Panc1 (cell line): ENCODE data around the gene THAP9. TPM values are rescaled to one million over a fixed set of nuclear protein-coding genes. Genes with fewer than 3 reads are reported as not detected.

ENCODE experiments used
- ATAC-seq: fragments of 200-7000 bp; cut with Tn5 transposase; 2 replicates; pipeline ENCODE4 v1.9.1; 2020; ENCODE audit warnings: mild to moderate bottlenecking, moderate library complexity
- BruUV-seq: library from RNA; stranded (reverse); fragments of 400-500 nt; replicated peaks from 2 replicates; lab custom pipeline; 2021; lab: Mats Ljungman, UMichigan
- CTCF ChIA-PET: fragments of 300-600 bp; sonication (Branson Sonifier 250); formaldehyde crosslinking; loops from one replicate; lab custom pipeline; 2022; ENCODE audit warnings: antibody characterized with exemption; lab: Charles Lee
- POLR2A ChIA-PET: fragments of 300-600 bp; sonication (Branson Sonifier 250); formaldehyde crosslinking; loops from one replicate; lab custom pipeline; 2022; ENCODE audit warnings: antibody characterized with exemption; lab: Charles Lee
- DNase-seq: peaks from one replicate; pipeline ENCODE4 v3.0.0-alpha.2; 2010; ENCODE audit warnings: low read depth, low spot score
- H3K27ac ChIP-seq: 2 replicates; pipeline ENCODE4 v1.5.1; 2011; ENCODE audit warnings: mild to moderate bottlenecking, low read length, inconsistent platforms
- H3K27me3 ChIP-seq: fragments of 200-500 bp; sonication (Bioruptor generic); 2 replicates; pipeline ENCODE4 v1.6.0; 2014; ENCODE audit warnings: low read length, inconsistent platforms; ENCODE audit not compliant: control insufficient read depth, insufficient read depth
- H3K36me3 ChIP-seq: fragments of 200-500 bp; sonication (Bioruptor generic); 2 replicates; pipeline ENCODE4 v1.5.1; 2014; ENCODE audit warnings: inconsistent platforms, mild to moderate bottlenecking, low read length, moderate library complexity; ENCODE audit not compliant: control insufficient read depth, insufficient read depth
- H3K4me1 ChIP-seq: 2 replicates; pipeline ENCODE4 v1.5.1; 2011; ENCODE audit warnings: inconsistent platforms, mild to moderate bottlenecking, low read length, moderate library complexity; ENCODE audit not compliant: control insufficient read depth, insufficient read depth
- H3K4me3 ChIP-seq, 2 experiments: 2 replicates each; pipeline ENCODE4 v1.5.1; 2011 to 2012; ENCODE audit warnings: low read depth in 2 of 2, low read length in 2 of 2, mild to moderate bottlenecking in 2 of 2, inconsistent platforms in 1 of 2, moderate library complexity in 1 of 2
- H3K9me3 ChIP-seq: fragments of 200-500 bp; sonication (Bioruptor generic); 2 replicates; pipeline ENCODE4 v1.5.1; 2014; ENCODE audit warnings: low read depth, mild to moderate bottlenecking, inconsistent platforms, low read length, moderate library complexity; ENCODE audit not compliant: control insufficient read depth, insufficient read depth
- POLR2AphosphoS5 ChIP-seq: IDR thresholded peaks from 2 replicates; pipeline ENCODE4 v1.6.1; 2012; ENCODE audit warnings: mild to moderate bottlenecking, low read depth, low read length, moderate library complexity
- SIN3A ChIP-seq: IDR thresholded peaks from 2 replicates; pipeline ENCODE4 v1.6.1; 2012; ENCODE audit warnings: low read depth, mild to moderate bottlenecking, low read length, moderate library complexity, borderline replicate concordance; ENCODE audit not compliant: insufficient read depth
- TCF7L2 ChIP-seq: IDR thresholded peaks from 2 replicates; pipeline ENCODE4 v1.6.1; 2011; ENCODE audit warnings: mild to moderate bottlenecking, low read depth, low read length, inconsistent platforms
- in situ Hi-C: cut with HindIII; loops from 2 replicates; pipeline ENCODE4 v1.10.0; 2016; ENCODE audit warnings: low sequenced_read_pairs, low pct_unique_long_range_greater_than_20kb
- intact Hi-C: fragments of 100-400 bp; cut with micrococcal nuclease; formaldehyde crosslinking; loops from one replicate; pipeline ENCODE4 v1.10.0; 2022; ENCODE audit not compliant: unreplicated experiment
- total RNA-seq: library from RNA; stranded (reverse); gene quantifications from one replicate; pipeline ENCODE4 v1.2.1, GENCODE V29; 2021; ENCODE audit not compliant: unreplicated experiment
- TF ChIP-seq, protein P1 (sequence below): fragments of 450-650 bp; IDR thresholded peaks from 2 replicates; pipeline ENCODE4 v1.5.1; 2017; ENCODE audit warnings: mild to moderate bottlenecking
- TF ChIP-seq, protein P2 (sequence below), 2 experiments: IDR thresholded peaks; 2 replicates each; pipeline ENCODE4 v1.6.1; 2011 to 2012; ENCODE audit warnings: low read depth in 2 of 2, control low read depth in 1 of 2, low read length in 1 of 2, mild to moderate bottlenecking in 1 of 2, moderate library complexity in 1 of 2; ENCODE audit not compliant: insufficient read depth in 1 of 2

Gene THAP9
- total RNA-seq, 1 experiment from 2014 or later = 3.0 TPM

DNA sequence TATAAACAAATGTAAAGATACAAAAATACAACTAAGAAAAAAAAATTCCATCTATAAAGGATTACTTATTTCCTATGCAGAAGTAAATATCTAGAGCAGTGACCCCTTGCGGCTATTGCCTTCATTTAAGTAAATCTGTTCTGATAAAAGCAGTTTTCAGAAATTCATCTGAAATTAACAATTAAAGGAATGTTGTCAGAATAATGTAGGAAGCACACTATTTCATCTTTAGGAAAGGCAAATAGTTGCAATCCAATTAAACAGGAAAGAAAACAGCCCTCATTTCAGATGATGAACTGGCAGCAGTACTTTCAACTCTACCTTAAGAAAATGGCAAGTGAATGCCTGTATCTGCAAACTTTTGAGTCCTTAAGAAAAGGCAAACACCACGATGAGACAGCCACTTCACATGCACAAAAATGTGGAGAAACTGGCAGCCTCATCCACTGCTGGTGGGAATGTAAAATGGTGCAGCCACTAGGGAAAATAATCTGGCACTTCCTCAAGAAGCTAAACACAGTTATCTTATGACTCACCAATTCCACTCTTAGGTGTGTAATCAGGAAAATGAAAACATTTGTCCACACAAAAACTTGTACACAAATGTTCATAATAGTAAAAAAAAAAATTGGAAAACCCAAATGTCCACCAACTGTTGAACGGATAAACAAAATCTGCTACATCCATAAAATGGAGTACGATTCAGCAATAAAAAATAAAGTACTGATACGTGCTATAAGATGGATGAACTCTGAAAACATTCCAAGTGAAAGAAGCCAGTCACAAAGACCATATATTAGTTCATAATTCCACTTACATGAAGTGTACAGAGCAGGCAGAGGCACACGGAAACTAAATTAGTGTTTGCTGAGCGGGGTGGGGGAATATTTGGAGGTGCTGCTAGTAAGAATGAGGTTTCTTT, 2.0 kb upstream of the THAP9 start:
- no peak for DNase-seq
- ChIA-PET POLR2A (no interaction called here), CTCF (no interaction called here)
- Histone ChIP-seq H3K27me3 (no peaks in the 10 kb centered on the region), H3K4me1 (peaks cover 13% of the 10 kb centered on the region), H3K27ac (peak overlapping the region; percentile 97), H3K9me3 (no peaks in the 10 kb centered on the region), H3K36me3 (peaks cover 20% of the 10 kb centered on the region), H3K4me3 (peak overlapping the region; percentile 95)
- no TSS peak for BruUV-seq
- no peak for TF ChIP-seq SIN3A
- TF ChIP-seq TCF7L2 = no peak
- TF ChIP-seq POLR2AphosphoS5 = no peak
- TF ChIP-seq, protein P1, sequence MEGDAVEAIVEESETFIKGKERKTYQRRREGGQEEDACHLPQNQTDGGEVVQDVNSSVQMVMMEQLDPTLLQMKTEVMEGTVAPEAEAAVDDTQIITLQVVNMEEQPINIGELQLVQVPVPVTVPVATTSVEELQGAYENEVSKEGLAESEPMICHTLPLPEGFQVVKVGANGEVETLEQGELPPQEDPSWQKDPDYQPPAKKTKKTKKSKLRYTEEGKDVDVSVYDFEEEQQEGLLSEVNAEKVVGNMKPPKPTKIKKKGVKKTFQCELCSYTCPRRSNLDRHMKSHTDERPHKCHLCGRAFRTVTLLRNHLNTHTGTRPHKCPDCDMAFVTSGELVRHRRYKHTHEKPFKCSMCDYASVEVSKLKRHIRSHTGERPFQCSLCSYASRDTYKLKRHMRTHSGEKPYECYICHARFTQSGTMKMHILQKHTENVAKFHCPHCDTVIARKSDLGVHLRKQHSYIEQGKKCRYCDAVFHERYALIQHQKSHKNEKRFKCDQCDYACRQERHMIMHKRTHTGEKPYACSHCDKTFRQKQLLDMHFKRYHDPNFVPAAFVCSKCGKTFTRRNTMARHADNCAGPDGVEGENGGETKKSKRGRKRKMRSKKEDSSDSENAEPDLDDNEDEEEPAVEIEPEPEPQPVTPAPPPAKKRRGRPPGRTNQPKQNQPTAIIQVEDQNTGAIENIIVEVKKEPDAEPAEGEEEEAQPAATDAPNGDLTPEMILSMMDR = peak; percentile 58; the same call in 1 of the 2 replicates
- TF ChIP-seq, protein P2, sequence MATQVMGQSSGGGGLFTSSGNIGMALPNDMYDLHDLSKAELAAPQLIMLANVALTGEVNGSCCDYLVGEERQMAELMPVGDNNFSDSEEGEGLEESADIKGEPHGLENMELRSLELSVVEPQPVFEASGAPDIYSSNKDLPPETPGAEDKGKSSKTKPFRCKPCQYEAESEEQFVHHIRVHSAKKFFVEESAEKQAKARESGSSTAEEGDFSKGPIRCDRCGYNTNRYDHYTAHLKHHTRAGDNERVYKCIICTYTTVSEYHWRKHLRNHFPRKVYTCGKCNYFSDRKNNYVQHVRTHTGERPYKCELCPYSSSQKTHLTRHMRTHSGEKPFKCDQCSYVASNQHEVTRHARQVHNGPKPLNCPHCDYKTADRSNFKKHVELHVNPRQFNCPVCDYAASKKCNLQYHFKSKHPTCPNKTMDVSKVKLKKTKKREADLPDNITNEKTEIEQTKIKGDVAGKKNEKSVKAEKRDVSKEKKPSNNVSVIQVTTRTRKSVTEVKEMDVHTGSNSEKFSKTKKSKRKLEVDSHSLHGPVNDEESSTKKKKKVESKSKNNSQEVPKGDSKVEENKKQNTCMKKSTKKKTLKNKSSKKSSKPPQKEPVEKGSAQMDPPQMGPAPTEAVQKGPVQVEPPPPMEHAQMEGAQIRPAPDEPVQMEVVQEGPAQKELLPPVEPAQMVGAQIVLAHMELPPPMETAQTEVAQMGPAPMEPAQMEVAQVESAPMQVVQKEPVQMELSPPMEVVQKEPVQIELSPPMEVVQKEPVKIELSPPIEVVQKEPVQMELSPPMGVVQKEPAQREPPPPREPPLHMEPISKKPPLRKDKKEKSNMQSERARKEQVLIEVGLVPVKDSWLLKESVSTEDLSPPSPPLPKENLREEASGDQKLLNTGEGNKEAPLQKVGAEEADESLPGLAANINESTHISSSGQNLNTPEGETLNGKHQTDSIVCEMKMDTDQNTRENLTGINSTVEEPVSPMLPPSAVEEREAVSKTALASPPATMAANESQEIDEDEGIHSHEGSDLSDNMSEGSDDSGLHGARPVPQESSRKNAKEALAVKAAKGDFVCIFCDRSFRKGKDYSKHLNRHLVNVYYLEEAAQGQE (IDR thresholded peaks at IDR 0.05; ENCODE audit: insufficient read depth in 1 of 2, low read depth in 2 of 2, low read length in 1 of 2) = no peak
- no peak for ATAC-seq
- in situ Hi-C loops = no loop called here
- intact Hi-C loops = loop anchor here (10.0 kb wide), 1 partner anchor 656 kb away; no protein-coding TSS in a partner anchor

DNA sequence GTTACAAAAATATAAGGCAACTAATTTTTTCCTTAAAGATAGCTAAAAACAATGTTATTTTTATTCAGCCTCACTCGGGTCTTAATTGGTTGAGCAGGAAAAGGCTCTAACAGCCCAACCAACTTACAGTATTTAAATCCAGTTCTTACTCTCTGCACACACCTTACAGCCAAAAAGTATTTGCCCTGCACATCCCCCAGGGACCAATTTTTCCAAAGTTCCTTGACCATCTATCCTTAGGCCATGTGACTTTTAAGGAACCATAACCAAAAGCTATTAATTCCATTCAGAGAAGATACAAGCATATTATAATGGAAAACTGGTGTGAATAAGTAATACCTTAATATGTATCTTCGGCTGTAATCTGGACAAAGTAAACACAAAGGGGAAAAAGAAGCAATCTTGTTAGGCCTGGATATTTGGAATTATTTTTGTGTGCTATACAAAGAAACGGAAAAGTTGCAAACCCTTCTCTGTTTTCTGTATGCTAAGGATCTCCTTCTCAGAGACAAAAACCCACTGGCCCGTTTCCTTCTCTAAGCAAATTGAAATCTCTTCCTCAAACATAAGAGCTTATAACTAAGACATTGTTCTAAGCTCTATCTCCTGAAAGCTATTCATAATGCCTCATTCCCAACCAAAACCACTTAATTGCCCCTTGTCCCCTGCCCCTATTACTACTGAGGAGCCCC, 1.0 kb upstream of the THAP9 start:
- POLR2A ChIA-PET = interaction anchor here (0.6 kb wide), 1 partner anchor 46 kb away, joined by 3 read pairs; no protein-coding TSS in a partner anchor

More for the DNA sequence above, 1.0 kb upstream of the THAP9 start:
- ATAC-seq = no peak
- no peak for TF ChIP-seq SIN3A
- TF ChIP-seq TCF7L2 = no peak
- TF ChIP-seq, protein P2 (IDR thresholded peaks at IDR 0.05; ENCODE audit: insufficient read depth in 1 of 2, low read depth in 2 of 2, low read length in 1 of 2) = no peak
- TF ChIP-seq, protein P1 = no peak
- TF ChIP-seq POLR2AphosphoS5 = no peak
- in situ Hi-C loops (no loop called here), intact Hi-C loops (loop anchor here (10.0 kb wide), 1 partner anchor 655 kb away; no protein-coding TSS in a partner anchor)
- H3K4me3 ChIP-seq = peak overlapping the region; percentile 95
- CTCF ChIA-PET = no interaction called here
- H3K27ac ChIP-seq = peak overlapping the region; percentile 97
- peaks cover 9% of the 10 kb centered on the region for H3K4me1 ChIP-seq
- H3K27me3 ChIP-seq = no peaks in the 10 kb centered on the region
- peaks cover 20% of the 10 kb centered on the region for H3K36me3 ChIP-seq
- DNase-seq = no peak
- H3K9me3 ChIP-seq = no peaks in the 10 kb centered on the region
- BruUV-seq = TSS peak; percentile 80
